VCaP (cell line): ENCODE data around the gene COL2A1.
A peak's percentile ranks its signal among the peaks of the same experiment; 100 is the strongest.

Experiments used
- H3K27ac ChIP-seq: fragments of 450-650 bp; 2 replicates; pipeline ENCODE4 v1.5.1; 2017
- TF ChIP-seq, protein P1 (sequence below): fragments of 450-650 bp; conservative IDR thresholded peaks from 2 replicates; pipeline ENCODE4 v1.5.1; 2017; ENCODE audit warnings: mild to moderate bottlenecking, moderate library complexity

Gene COL2A1

DNA sequence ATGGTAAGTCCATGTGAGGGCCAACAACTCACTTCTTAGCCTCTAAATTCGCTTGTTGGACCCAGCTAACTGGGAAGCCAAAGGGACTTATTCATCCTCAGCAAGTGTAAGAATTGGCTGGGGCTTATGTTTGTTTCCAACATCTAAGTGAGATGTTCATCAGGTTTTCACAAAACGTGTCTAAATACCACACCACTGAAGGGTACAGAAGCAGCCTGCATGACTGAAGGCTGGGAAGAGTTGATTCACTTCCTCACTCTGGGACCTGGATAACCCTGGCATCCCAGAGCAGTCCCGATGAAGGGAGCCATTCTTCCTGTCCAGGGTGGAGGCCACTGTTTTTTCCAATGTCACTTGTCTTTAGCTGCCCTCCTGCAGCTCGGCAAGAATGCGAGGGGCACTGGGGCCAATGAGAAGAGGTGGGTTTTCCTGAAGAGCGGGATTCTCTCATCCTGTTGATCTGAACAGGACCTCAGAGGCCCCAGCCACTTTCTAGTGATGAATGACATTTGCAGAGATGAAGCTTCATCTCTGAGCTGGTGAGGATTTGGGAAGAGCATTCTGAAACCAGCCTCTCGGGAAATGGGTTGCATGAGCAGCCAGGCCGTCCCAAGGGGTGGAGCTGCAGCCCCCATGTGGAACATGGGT is 12.2 kb upstream of the COL2A1 start:
- no peak overlapping the region for H3K27ac ChIP-seq
- TF ChIP-seq, protein P1, sequence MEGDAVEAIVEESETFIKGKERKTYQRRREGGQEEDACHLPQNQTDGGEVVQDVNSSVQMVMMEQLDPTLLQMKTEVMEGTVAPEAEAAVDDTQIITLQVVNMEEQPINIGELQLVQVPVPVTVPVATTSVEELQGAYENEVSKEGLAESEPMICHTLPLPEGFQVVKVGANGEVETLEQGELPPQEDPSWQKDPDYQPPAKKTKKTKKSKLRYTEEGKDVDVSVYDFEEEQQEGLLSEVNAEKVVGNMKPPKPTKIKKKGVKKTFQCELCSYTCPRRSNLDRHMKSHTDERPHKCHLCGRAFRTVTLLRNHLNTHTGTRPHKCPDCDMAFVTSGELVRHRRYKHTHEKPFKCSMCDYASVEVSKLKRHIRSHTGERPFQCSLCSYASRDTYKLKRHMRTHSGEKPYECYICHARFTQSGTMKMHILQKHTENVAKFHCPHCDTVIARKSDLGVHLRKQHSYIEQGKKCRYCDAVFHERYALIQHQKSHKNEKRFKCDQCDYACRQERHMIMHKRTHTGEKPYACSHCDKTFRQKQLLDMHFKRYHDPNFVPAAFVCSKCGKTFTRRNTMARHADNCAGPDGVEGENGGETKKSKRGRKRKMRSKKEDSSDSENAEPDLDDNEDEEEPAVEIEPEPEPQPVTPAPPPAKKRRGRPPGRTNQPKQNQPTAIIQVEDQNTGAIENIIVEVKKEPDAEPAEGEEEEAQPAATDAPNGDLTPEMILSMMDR = no peak

DNA sequence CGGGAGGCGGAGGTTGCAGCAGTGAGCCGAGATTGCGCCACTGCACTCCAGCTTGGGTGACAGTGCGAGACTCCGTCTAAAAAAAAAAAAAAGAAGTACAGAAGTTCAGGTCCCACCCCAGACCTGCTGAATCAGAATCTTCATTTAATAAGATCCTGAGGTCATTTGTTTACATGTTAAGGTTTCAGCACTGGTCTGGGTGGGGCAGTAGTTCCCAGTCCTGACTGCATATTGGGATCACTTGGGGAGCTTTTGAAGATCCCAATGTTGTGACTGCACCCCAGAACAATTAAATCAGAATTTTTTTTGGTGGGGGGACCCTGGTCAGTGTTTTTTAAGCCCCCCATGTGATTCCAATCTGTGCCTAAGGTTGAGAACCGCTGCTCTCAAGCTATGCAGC is 11.7 kb upstream of the COL2A1 start:
- TF ChIP-seq, protein P1 = no peak
- no peak overlapping the region for H3K27ac ChIP-seq

DNA sequence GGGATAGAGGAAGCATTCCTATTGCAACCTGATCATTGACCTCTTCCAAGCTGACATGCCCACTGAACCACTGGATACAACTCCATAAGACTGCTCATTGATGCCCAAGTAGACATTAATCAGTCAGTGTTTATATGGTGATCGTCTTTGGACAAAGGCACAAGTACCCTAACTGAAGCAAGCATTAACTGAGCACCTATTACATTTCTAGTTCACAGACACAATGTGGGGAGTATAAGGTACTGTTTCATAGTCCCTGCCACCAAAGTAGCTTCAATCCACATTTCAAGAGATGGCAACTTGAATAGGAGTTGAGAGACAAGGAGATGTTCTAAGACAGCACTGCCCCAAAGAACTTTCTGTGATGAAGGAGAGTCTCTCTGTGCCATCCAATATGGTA is 10.9 kb upstream of the COL2A1 start:
- TF ChIP-seq, protein P1 = no peak
- H3K27ac ChIP-seq = no peak overlapping the region

DNA sequence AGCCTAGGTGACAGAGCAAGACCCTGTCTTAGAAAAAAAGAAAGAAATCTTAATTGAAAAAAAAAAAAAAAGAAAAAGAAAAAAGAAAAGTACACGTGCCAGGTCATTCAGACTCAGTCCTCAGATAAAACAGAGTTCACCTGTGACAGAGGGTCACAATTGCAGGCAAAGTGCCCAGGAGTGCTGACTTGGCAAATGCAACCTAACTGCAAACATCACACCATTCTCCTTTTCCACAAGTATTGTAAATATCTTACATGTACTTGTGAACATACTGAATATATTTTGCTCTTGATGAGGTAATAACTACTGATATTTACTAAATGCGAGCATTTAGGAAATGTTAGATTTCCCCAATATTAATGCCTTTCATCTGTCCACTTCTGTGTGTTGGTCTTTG is 9.0 kb upstream of the COL2A1 start:
- TF ChIP-seq, protein P1 = no peak
- peak overlapping the region; percentile 71 for H3K27ac ChIP-seq

DNA sequence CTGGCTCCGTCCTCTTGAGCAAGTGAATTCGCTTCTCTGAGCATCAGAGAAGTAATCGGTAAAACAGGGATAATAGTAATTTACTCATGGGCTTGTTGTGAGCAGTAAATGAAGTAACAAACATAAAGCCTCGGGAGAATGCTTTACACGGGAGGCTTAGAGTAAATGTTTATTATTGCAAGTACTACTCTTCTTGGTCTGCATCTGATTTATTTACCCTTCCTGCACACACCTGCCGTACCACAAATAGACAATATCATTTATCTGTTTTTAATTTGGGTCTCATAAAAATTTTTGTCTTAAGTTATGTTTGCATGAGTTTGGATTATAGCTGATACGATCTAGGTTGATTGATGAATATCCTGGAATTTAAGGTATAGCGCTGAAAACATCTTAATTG is 7.8 kb upstream of the COL2A1 start:
- TF ChIP-seq, protein P1 = no peak

DNA sequence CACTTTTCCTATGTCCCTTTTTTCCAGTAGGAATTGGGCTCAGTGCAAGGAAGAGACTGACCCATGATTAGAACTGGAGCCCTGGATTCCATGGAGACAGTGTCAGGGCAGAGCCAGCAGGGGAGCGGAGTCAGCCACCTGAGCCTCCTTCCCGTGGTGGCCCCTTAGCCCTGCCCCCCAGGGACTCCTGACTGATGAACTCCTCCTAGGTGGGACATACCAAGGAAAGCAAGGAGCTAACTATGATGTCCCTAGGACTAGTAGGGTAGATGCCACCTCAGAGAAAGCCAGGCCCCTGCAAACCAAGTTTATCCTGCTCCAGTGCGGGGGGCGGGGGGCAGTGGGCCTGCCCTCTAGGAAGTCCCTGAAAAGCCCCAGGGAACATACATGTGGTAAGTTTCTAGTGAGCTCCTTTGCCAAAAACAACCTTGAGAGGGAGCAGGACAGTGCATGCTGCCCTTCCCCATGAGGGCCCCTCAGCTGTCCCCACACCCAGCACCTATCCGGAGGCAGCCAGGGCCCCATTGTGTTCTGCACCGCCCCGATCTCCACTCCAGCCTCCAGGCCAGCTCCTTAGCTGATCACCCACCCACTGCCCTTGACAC is 6.2 kb upstream of the COL2A1 start:
- TF ChIP-seq, protein P1 = no peak
- no peak overlapping the region; the same call in 1 of the 2 replicates for H3K27ac ChIP-seq

More for the DNA sequence above, 7.8 kb upstream of the COL2A1 start:
- H3K27ac ChIP-seq = peak overlapping the region; percentile 71

DNA sequence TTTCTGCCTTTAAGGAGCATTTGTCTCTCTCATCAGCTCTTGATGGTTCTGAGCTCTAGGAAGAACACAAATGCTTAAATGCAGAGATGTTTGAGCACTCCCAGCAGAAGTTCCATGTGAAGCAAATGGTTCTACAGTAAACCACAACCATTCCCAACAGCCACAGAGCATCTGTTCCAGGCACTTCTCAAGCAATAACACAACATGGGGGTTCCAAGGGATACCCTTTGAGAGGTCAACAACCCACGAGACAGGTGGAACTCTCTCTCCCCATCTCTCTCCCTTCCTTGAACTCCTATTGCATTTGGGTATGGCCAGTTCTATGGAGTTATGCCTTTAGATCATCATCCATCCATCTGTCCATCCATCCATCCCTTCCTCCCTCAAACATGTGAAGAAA is 5.2 kb upstream of the COL2A1 start:
- no peak overlapping the region for H3K27ac ChIP-seq
- TF ChIP-seq, protein P1 = no peak
